ENCODE results near the gene SLC22A14.

Gene SLC22A14

DNA sequence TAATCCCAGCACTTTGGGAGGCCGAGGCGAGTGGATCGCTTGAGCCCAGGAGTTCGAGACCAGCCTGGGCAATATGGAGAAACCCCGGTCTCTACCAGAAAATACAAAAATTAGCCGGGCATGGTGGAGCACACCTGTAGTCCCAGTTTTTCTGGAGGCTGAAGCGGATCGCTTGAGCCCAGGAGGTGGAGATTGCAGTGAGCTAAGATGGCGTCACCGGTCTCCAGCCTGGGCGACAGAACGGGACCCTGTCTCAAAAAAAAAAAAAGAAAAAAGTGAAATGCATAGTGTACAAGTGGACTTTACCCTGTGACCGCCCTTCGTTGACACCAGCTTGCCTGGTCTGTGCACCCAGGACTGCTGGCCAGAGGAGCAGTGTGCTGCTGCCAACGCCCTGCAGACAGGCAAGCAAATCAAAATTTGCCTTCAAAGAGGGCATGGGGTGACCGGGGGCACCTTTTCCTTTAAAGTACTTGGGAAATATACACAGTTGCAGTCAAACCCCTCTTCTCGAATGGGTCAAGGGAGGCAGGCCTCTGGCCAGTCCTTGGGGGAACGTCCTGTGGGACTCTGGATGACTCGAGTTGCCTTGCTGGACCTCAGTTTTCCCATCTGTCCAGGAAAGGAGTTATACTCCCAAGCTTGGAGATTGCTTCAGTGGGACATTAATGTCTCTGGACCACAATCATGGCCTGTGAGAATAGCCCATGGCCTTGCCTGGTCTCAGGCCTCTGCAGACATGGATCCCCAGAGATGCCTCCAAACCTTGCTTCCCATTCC lies 65.5 kb downstream of the SLC22A14 start:
- no peak for DNase-seq

DNA sequence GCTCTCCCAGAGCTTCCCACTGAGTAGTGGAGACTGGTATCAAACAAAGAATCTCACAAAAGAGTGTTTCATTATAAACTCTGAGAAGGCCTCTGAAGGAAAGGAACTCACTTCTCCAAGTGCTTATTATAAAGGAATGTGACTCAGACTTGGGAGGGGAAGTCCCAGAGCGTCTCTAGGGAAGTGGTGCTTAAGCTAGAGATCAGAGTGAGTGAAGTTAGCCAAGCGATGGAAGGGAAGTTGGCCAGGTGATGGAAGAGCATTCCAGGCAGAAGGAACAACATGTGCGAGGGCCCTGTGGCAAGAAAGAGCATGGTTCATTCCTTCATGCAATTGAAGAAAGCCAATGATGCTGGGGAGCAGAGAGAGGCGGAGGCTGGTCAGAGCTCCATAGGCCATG lies 66.8 kb downstream of the SLC22A14 start:
- no peak for DNase-seq

DNA sequence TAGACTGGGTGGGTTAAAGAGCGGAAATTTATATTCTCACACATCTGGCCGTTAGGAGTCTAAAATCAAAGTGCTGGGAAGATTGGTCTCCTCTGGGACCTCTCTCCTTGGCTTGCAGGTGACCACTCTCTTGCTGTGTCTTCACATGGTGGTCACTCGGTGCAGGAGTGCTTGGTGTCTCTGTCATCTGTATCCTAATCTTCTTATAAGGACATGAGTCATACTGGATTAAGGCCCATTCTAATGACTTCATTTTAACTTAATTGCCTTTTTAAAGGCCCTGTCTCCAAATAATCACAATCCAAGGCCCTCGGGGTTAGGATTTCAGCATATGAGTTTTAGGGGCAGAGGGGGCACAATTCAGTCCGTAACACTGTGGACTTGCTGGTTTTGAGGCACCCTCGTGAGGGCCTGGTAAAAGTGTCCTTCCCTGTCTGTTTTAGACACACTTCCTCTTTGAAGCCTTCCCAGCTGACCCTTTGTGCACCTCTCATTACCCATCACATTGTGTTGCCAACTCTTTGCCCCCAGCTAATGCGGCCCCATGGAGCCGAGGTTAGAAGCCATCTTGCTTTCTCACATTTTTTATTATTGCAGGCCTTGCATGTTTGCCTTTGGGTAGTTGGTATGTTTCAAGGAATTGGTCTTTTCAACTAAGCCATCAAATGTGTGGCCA lies 67.7 kb downstream of the SLC22A14 start:
- no peak for DNase-seq

DNA sequence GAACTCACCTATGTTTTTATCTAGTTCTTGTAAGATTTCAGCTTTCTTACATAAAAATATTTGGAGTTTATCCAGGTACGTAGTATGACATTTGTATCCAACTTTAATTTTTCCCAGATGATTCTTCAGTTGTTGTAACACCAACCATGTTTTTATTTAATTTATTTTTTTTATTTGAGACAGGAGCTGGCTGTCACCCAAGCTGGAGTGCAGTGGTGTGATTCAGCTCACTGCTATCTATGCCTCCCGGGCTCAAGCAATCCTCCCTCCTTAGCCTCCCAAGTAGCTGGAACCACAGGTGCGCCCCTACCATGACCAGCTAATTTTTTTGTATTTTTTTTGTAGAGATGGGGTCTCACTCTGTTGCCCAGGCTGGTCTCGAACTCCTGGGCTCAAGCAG lies 71.1 kb downstream of the SLC22A14 start:
- DNase-seq, result no peak

DNA sequence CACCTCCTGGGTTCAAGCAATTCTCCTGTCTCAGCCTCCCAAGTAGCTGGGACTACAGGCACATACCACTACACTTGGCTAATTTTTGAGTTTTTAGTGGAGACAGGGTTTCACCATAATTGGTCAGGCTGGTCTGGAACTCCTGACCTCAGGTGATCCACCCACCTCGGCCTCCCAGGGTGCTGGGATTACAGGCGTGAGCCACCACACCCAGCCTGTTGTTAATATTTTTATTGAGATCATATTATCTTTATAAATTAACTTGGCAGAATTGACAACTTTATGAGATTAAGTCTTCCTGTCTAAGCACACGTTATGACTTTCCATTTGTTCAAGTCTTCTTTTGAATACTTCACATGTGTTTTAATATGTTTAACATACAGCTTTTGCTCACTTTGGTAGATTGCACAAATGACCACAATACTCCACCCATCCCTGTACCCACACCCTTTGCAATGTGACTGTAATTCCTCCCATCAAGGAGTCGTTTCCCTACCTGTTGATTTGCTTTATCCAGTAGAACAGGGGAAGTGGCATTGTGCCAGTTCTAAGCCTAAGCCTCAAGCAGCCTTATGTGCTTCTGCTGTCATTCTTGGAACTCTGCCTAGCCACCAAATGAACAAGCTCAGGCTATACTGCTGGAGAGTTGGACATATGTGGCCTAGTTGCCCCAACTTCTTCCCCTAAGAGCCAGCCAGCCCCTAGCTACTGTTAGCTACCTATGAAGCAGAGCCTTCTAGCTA lies 72.7 kb downstream of the SLC22A14 start:
- no peak for DNase-seq

DNA sequence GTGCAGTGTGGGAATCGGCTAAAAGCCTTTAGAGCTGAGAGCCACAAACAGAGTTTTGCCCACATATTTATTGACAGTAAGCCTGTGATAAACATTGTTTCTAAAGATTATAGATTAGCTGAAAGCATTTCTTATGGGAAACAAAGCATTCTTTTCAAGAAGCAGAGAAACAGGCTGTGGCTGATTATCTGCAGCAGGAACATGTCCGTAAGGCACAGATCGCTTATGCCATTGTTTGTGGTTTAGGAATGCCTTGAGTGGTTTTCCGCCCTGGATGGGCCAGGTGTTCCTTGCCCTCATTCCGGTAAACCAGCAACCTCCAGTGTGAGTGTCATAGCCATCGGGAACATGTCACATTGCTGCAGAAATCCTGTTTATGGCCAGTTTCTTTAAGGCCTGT lies 76.9 kb downstream of the SLC22A14 start:
- DNase-seq, result no peak

DNA sequence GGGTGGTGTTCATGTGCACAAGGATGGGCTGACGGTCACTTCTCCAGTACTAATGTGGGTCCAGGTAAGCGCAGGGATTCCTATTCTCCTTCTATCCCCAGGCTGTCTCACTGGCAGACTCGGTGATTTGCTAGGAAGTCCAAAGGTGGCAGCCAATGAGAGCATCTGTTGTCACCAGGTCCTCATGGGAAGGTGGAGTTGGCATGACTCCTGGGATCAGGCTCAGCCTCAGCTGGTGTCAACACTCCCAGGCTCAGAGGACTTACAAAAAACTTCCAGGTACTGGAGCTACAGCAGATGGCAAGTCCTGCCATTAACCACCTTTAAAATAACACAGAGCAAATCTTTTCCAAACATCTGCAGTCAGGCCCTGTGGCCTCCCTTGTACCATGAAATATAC lies 78.3 kb downstream of the SLC22A14 start:
- no peak for DNase-seq

DNA sequence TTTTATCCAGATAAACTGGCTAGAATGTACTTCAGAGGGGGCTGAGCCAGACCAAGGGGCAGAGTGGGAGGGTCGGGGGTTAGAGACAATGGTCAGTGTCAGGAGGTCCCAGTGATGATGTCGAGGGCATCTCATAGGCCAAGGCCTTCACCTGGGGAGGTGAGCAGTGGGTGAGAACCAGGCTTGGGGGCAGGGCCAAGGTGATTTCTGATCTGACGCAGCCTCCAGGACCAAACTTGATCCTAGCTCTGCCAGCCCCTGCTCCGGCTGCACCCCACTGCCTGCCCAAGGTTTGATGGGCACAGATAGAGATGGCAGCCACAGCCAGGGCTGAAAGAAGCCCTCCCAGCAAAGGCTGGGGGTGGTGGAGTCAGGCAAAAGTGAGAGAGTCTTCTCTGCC lies 79.4 kb downstream of the SLC22A14 start:
- no peak for DNase-seq

DNA sequence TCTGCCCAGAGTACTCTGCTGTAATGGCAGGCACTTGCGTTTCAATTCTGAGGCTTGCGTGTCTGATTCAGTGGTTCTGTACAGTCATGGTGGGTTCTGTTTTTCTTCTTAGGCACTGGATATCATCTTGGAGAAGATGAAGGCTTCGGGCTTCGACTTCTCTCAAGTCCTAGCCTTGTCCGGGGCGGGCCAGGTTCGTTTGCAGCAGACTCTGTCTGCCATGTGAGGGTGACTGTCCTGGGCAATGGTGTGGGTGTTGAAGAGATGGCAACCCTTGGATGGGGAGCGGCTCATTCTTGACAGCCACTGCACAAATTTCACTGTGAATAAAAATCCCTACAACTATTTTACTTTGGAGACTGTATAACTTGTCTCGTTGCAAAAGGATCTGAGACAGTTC lies 80.7 kb downstream of the SLC22A14 start:
- no peak for DNase-seq

DNA sequence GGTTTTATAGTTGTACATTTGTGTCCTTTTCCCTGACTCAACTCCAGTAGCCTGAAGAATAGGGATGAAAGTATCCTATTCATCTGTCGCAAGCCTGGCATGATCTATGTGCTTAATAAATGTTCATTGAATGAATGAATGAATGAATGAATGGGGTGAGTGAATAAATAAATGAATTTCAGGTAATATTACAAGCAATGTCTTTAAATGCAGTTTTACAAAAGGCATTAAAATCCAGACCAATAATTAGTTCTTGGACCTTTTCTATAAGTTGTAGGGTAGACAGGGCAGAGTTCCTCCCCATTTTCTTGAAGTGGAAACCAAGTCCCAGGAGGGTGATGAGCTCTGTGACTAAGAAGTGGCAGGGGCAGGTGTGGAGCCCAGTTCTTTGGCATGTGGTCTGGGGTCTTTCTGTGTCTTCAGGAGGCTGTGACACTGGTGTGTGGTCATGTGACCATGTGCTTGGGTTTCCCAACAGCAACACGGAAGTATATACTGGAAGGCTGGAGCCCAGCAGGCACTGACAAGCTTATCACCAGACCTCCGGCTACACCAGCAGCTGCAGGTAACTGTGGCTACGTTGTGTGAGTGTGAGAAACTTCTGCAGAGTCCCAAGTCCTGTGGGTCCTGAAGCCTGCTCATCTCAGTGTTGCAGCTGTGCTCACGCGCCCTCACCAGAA lies 82.8 kb downstream of the SLC22A14 start:
- DNase-seq, result no peak

DNA sequence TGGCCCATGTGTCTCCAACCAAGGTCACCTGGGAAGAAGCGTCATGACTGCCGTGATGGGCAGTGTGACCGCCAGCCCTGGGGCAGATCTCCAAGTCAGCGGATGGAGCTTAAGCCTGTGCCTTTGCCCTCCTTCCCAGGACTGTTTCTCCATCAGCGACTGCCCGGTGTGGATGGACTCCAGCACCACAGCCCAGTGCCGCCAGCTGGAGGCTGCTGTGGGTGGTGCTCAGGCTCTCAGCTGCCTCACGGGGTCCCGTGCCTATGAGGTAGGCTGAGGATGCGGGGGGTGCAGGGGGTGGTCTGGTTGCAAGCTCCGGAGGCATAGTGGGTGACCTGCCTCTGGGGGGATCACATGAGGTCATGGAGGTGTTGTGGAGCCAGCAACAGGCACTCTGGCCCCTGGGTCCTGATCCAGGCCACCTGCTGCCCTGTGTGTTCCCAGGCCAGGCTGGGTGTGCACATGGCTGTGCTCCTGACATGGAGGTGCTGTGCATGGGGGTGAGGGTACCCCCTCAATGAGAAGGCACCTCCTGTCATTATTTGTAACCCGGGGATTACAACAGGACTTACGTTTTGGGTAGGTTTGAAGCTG lies 83.5 kb downstream of the SLC22A14 start:
- DNase-seq, result no peak

DNA sequence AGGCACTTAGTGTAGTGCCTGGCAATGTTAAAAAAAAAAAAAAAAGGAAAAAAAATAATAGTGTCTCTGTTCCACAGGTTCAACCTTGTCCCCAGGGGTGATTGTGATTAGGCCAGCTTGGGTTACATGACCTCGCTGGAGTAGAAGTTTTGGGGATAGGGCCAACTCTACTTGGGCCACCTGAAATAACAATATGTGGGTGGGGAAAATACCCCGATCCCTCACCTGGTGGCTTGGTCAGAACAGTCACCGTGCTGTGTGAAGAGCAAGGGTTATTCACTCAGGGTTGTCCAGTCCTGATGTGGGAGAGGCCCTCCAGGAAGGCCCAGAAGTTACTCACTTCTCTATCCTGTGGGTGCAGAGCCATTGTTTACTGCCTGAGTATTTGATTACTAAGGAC lies 84.0 kb downstream of the SLC22A14 start:
- no peak for DNase-seq

DNA sequence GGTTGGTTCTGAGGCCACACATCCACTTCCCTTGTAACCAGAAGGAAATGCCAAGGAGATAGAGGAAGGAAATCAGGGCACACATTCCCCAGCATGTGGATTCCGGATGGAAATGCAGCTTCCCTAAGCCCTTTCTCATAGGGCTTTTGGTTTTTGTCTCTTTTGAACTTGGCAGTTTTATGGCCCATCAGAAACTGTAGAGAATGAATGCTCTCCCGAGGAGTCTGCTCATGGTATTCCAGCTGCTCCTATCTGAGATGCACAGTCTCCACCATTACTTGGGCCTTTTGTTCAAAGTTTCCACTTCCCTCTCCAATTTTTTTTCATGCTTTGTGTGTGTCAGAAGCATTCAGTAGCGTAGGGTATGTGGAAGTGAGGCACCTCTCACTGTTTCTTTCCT lies 85.7 kb downstream of the SLC22A14 start:
- no peak for DNase-seq
